PFSK-1 (cell line): Measurements from ENCODE around the gene EPO.

Source experiments
- FOXP2 ChIP-seq: optimal IDR thresholded peaks from 2 replicates; pipeline ENCODE3; 2011; ENCODE audit warnings: borderline replicate concordance, control low read depth, inconsistent platforms; ENCODE audit not compliant: insufficient read depth; ENCODE audit errors: extremely low read length, extremely low read depth
- POLR2AphosphoS5 ChIP-seq: IDR thresholded peaks from 2 replicates; pipeline ENCODE4 v1.6.1; 2012; ENCODE audit warnings: low read depth, mild to moderate bottlenecking, control low read depth, low read length, moderate library complexity
- SIN3A ChIP-seq: IDR thresholded peaks from 2 replicates; pipeline ENCODE4 v1.6.1; 2012; ENCODE audit warnings: mild to moderate bottlenecking, low read length, moderate library complexity, borderline replicate concordance; ENCODE audit not compliant: insufficient read depth
- TAF1 ChIP-seq: IDR thresholded peaks from 2 replicates; pipeline ENCODE4 v1.6.1; 2012; ENCODE audit warnings: low read length, control low read depth, borderline replicate concordance; ENCODE audit not compliant: insufficient read depth
- TF ChIP-seq, protein P1 (sequence below), 2 experiments: IDR thresholded peaks; 2 replicates each; pipeline versions ENCODE4 v1.6.1 to v1.8.0; 2011 to 2012; ENCODE audit warnings: low read depth in 2 of 2, low read length in 2 of 2, control low read depth in 1 of 2, inconsistent platforms in 1 of 2, mild to moderate bottlenecking in 1 of 2, moderate library complexity in 1 of 2; ENCODE audit not compliant: insufficient read depth in 1 of 2

Gene EPO

GRCh38 chr7:100722480-100723212 lies 2.4 kb downstream of the EPO start:
- TF ChIP-seq, protein P1, sequence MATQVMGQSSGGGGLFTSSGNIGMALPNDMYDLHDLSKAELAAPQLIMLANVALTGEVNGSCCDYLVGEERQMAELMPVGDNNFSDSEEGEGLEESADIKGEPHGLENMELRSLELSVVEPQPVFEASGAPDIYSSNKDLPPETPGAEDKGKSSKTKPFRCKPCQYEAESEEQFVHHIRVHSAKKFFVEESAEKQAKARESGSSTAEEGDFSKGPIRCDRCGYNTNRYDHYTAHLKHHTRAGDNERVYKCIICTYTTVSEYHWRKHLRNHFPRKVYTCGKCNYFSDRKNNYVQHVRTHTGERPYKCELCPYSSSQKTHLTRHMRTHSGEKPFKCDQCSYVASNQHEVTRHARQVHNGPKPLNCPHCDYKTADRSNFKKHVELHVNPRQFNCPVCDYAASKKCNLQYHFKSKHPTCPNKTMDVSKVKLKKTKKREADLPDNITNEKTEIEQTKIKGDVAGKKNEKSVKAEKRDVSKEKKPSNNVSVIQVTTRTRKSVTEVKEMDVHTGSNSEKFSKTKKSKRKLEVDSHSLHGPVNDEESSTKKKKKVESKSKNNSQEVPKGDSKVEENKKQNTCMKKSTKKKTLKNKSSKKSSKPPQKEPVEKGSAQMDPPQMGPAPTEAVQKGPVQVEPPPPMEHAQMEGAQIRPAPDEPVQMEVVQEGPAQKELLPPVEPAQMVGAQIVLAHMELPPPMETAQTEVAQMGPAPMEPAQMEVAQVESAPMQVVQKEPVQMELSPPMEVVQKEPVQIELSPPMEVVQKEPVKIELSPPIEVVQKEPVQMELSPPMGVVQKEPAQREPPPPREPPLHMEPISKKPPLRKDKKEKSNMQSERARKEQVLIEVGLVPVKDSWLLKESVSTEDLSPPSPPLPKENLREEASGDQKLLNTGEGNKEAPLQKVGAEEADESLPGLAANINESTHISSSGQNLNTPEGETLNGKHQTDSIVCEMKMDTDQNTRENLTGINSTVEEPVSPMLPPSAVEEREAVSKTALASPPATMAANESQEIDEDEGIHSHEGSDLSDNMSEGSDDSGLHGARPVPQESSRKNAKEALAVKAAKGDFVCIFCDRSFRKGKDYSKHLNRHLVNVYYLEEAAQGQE (IDR thresholded peaks at IDR 0.05; ENCODE audit: insufficient read depth in 1 of 2, low read depth in 2 of 2, low read length in 2 of 2): no peak
- TF ChIP-seq FOXP2 (no peak), SIN3A (no peak), POLR2AphosphoS5 (no peak)

DNA sequence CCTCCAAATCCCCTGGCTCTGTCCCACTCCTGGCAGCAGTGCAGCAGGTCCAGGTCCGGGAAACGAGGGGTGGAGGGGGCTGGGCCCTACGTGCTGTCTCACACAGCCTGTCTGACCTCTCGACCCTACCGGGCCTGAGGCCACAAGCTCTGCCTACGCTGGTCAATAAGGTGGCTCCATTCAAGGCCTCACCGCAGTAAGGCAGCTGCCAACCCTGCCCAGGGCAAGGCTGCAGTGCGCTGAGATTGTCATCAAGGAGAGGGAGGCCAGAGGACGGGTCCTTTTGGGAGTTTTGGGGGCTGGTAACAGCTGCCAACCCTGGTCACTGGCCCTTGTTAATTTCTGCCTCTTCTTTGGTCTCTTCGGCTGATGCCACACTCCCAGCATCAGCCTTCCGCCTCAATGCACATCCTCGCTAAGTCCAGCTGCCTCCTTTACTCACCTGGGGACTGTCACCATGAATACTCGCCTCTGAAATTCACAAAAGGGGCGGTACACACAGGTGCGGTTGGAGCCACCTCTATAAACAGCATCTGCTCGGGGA lies 3.5 kb downstream of the EPO start:
- TF ChIP-seq, protein P1 (IDR thresholded peaks at IDR 0.05; ENCODE audit: insufficient read depth in 1 of 2, low read depth in 2 of 2, low read length in 2 of 2): no peak
- TF ChIP-seq TAF1 (no peak), POLR2AphosphoS5 (no peak), SIN3A (no peak), FOXP2 (no peak)

DNA sequence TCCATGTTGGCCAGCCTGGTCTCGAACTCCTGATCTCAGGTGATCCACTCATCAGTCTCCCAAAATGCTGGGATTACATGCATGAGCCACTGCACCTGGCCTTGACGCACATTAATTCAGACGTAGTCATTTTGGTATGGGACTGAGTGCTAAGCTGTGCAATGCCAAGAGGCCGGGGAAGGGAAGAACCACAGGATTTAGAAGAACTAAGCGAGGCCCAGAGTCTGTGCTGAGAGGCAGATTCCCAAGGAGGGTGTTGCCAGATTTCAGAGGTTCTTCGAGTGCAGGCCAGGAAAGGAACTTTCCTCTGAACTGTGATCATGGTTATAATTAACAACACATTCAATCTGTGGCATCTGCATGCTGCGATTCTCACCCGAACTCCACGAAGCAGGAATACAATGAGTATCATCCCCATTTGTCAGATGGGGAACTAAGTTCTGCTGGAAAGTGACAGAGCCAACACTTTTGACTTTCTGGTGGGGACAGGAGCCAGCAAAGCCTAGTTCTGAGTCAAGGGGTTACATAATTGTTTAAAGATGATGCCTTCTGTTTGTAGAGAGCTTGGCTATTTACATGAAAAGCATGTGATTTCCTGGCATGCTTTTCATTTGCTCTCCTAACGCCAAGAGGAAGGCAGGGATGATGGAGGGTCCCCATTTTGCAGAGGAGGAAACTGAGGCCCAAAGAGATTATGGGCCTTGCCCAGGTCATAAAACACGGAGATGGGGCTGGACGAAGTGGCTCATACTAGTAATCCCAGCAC lies 6.9 kb downstream of the EPO start:
- TF ChIP-seq TAF1 (no peak), SIN3A (no peak), POLR2AphosphoS5 (no peak), FOXP2 (no peak)
- TF ChIP-seq, protein P1 (IDR thresholded peaks at IDR 0.05; ENCODE audit: insufficient read depth in 1 of 2, low read depth in 2 of 2, low read length in 2 of 2): no peak

DNA sequence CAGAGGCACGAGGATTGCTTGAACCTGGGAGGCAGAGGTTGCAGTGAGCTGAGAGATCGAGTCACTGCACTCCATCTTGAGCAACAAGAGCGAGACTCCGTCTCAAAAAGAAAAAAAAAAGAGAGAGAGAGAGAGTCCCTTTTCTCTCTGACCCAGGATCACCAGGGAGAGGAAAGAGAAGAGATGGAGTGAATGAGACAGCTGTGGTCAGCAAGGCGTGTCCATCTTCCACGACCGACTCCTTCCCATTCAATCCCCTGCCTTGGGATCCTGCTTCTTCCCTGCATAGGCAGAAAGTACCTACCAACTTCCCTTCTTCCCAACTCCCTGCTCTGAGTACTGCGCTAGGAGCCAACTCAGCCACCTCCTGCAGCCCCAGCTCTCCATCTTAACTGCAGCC lies 7.9 kb downstream of the EPO start:
- no peak for TF ChIP-seq SIN3A
- TF ChIP-seq TAF1: no peak
- TF ChIP-seq FOXP2: no peak
- TF ChIP-seq, protein P1 (IDR thresholded peaks at IDR 0.05; ENCODE audit: insufficient read depth in 1 of 2, low read depth in 2 of 2, low read length in 2 of 2): no peak
- TF ChIP-seq POLR2AphosphoS5: no peak
